SK-N-MC (cell line): ENCODE measurements around the gene CLDN22.

Source experiments
- DNase-seq: peaks from one replicate; pipeline ENCODE4 v3.0.0-alpha.2; 2011; ENCODE audit warnings: low read depth, low spot score
- H3K27ac ChIP-seq: fragments of 200-600 bp; sonication (generic); 2 replicates; pipeline ENCODE4 v1.5.1; 2016; ENCODE audit warnings: mixed run types
- H3K36me3 ChIP-seq: fragments of 200-600 bp; sonication (generic); 2 replicates; pipeline ENCODE4 v1.6.1; 2017; ENCODE audit warnings: antibody characterized with exemption, low read length, mixed read lengths; ENCODE audit not compliant: insufficient read depth
- H3K4me3 ChIP-seq: fragments of 200-600 bp; sonication (generic); 2 replicates; pipeline ENCODE4 v1.5.1; 2016
- H3K9ac ChIP-seq: fragments of 200-600 bp; sonication (generic); 2 replicates; pipeline ENCODE4 v1.8.0; 2017; ENCODE audit warnings: mixed run types, mixed read lengths; ENCODE audit not compliant: insufficient read length
- H3K9me3 ChIP-seq: fragments of 200-600 bp; sonication (generic); 2 replicates; pipeline ENCODE4 v1.6.1; 2017; ENCODE audit warnings: low read depth, mild to moderate bottlenecking, antibody characterized with exemption, low read length, moderate library complexity, mixed read lengths
- EZH2 ChIP-seq: fragments of 200-600 bp; sonication (generic); IDR thresholded peaks from one replicate; pipeline ENCODE4 v1.6.1; 2017; ENCODE audit warnings: antibody characterized with exemption
- FOXP2 ChIP-seq: optimal IDR thresholded peaks from 2 replicates; pipeline ENCODE3; 2011; ENCODE audit warnings: mild to moderate bottlenecking, moderate library complexity; ENCODE audit not compliant: insufficient read depth; ENCODE audit errors: extremely low read length, control extremely low read depth
- POLR2AphosphoS5 ChIP-seq: IDR thresholded peaks from 2 replicates; pipeline ENCODE4 v1.6.1; 2012; ENCODE audit warnings: mild to moderate bottlenecking, low read depth, low read length, borderline replicate concordance

CLDN22 gene

DNA sequence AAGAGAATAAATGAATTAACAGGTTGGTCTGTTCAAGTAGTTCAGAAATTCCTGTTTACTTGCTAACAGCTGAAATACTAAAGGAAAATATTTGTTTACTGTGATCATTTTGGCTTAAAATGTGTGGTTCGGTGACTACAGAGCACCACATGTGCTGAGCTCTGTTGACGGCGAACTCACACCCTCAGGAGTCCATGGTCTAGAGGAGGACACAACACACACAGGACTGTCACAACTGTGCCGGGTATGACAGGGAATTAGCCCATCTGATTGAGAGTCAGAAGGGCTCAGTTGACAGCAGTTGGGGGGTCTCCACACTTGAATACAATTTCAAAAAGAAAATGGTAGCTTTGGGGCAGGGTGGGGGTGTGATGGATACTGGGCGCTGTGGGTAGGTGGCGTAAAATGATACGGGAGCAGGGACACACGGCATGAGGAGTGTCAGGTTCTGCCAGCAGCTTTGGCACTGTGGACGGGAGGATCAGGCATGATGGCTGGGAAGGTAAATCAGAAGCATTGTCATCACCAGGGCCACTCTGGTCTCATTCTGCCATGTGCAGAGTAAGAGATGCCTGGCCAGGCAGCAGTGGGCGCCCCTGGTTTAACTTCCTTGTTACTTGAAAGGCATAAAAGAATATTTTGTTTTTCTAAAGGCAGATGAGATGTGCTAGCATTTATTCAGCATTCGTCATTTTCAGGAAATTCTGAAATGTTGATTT lies 33.3 kb downstream of the CLDN22 start:
- H3K27ac ChIP-seq, result no peak overlapping the region
- peaks cover 56% of the 10 kb centered on the region for H3K36me3 ChIP-seq
- TF ChIP-seq POLR2AphosphoS5 (no peak), EZH2 (no peak), FOXP2 (no peak)
- no peak overlapping the region for H3K4me3 ChIP-seq
- DNase-seq, result no peak
- no peak overlapping the region for H3K9ac ChIP-seq
- H3K9me3 ChIP-seq, result no peaks in the 10 kb centered on the region

DNA sequence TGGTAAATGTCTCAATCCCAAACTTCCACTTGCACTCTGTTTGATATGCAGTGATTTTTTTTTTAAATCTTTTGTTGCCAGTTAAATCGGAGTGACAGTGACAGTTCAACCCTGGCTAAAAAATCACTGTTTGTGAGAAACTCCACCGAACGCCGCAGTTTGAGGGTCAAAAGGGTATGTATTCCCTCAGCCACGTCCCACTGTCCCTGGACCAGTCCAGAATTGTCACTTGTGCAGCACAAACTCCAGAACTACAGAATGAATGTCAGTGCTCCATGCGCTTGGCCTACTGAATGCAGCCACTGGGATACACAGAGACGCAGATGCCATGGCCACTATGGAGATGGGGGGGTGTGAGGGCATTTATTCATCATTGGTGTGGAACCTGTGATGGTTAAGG lies 34.2 kb downstream of the CLDN22 start:
- TF ChIP-seq POLR2AphosphoS5, result no peak
- no peak for DNase-seq
- Histone ChIP-seq H3K9me3 (no peaks in the 10 kb centered on the region), H3K4me3 (no peak overlapping the region), H3K27ac (no peak overlapping the region), H3K36me3 (peaks cover 60% of the 10 kb centered on the region), H3K9ac (no peak overlapping the region)

DNA sequence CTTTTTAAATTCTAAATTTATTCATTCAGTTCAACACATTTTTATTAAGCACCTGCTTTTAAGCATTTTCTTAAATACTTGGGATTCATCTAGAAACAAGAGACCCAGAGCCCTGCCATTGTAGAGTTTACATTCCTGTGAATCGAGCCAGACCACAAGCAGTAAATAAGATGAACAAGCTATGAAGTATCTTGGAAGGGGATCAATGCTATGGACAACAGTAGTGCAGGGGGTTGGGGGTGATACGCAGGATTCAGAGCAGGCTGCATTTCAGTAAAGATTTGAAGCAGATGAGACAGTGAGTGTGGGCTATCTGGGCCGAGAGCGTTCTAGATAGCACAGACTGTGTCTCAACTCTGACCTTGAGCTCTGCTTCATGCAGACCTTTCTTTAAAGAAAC lies 35.1 kb downstream of the CLDN22 start:
- Histone ChIP-seq H3K36me3 (peaks cover 66% of the 10 kb centered on the region), H3K9me3 (no peaks in the 10 kb centered on the region), H3K9ac (no peak overlapping the region), H3K27ac (no peak overlapping the region), H3K4me3 (no peak overlapping the region)
- no peak for DNase-seq
- TF ChIP-seq EZH2 (no peak), POLR2AphosphoS5 (no peak), FOXP2 (no peak)

DNA sequence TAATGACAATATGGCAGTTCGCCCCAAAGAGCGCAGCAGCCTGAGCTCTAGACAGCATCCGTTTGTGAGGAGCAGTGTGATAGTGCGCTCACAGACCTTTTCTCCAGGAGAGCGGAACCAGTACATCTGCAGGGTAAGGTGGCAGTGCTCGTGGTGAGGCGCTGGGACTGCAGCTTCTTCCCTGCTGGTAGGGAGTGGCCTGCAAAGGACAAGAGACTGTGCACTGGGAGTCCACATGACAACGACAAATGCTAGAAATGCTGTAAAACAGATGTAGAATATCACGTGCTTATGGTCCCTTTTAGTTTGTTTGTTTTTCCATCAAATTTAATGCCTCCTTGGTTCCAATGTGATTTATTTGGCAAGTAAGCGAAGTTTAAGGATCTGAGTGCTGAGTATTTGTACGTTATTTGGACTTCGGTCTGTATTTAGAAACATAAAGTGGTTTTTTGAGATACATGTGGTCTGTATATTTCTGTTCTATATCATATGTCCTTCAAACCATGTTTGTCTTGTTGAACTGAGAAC lies 35.8 kb downstream of the CLDN22 start:
- peaks cover 60% of the 10 kb centered on the region for H3K36me3 ChIP-seq
- H3K4me3 ChIP-seq, result no peak overlapping the region
- H3K27ac ChIP-seq, result no peak overlapping the region
- no peak for DNase-seq
- no peaks in the 10 kb centered on the region for H3K9me3 ChIP-seq
- H3K9ac ChIP-seq, result no peak overlapping the region
- TF ChIP-seq FOXP2 (no peak), POLR2AphosphoS5 (no peak), EZH2 (no peak)

DNA sequence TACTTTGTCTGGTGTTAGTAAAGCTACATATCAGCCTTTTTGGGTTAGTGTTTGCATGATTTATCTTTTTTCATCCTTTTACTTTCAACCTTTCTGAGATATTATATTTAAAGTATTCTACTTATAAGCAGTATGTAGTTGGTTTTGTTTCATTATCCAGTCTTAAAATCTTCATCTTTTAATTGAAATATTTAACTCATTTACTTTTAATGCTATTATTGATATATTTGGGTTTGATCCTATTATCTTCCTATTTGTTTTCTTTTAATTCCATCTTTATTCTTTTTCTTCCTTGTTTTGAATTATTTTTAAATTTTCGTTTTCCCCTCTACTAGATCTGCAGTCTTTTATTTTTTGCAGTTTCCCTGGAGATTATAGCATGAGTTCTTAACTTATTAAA lies 44.0 kb downstream of the CLDN22 start:
- no peak for DNase-seq
- TF ChIP-seq POLR2AphosphoS5, result no peak
- no peak for TF ChIP-seq FOXP2
- TF ChIP-seq EZH2, result no peak
- H3K27ac ChIP-seq, result no peak overlapping the region
- H3K36me3 ChIP-seq, result peaks cover 50% of the 10 kb centered on the region
- no peak overlapping the region for H3K9ac ChIP-seq
- peaks cover 13% of the 10 kb centered on the region for H3K9me3 ChIP-seq
- H3K4me3 ChIP-seq, result no peak overlapping the region

DNA sequence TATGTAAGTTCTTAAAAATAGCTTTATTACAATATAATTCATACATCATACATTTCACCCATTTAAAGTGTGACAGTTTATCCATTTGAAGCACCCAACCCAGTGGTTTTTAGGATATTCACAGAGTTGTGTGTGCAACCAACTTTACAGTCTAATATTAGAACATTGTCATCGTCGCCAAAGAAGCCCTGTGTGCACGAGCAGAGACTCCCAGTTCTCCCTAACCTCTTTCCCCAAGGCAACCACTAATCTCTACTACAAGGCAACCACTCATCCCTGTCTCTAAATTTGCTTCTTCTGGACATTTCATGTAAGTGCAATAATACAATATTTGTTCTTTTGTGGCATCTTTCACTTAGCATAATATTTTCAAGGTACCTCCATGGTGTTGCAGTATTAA lies 47.7 kb downstream of the CLDN22 start:
- DNase-seq, result no peak
- Histone ChIP-seq H3K4me3 (no peak overlapping the region), H3K9me3 (peaks cover 13% of the 10 kb centered on the region), H3K9ac (no peak overlapping the region), H3K36me3 (peaks cover 57% of the 10 kb centered on the region), H3K27ac (no peak overlapping the region)
- no peak for TF ChIP-seq FOXP2
- TF ChIP-seq POLR2AphosphoS5, result no peak
- TF ChIP-seq EZH2, result no peak

DNA sequence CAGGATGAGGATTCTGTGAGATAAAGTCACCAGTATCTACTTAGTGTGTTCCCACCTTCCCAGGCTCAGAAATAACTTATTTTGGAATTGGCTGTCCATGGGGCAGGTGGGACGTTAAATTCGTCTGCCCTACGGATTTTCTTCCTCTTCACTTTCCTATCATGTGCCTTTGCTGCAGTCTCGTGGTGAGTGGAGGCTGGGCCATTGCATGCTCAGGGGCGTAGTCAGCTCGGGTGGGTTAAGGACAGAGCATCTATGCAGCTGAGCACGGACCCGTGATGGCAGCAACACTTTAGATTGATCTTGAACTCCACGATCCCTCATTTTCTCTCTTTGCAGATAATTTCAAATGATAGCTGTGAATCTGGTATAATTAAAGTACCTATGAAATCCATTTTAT lies 51.5 kb downstream of the CLDN22 start:
- Histone ChIP-seq H3K9ac (no peak overlapping the region), H3K4me3 (no peak overlapping the region), H3K9me3 (no peaks in the 10 kb centered on the region), H3K27ac (no peak overlapping the region), H3K36me3 (peaks cover 44% of the 10 kb centered on the region)
- no peak for DNase-seq
- no peak for TF ChIP-seq POLR2AphosphoS5
